ENCODE results near the gene SLC43A1.

The SLC43A1 gene

DNA sequence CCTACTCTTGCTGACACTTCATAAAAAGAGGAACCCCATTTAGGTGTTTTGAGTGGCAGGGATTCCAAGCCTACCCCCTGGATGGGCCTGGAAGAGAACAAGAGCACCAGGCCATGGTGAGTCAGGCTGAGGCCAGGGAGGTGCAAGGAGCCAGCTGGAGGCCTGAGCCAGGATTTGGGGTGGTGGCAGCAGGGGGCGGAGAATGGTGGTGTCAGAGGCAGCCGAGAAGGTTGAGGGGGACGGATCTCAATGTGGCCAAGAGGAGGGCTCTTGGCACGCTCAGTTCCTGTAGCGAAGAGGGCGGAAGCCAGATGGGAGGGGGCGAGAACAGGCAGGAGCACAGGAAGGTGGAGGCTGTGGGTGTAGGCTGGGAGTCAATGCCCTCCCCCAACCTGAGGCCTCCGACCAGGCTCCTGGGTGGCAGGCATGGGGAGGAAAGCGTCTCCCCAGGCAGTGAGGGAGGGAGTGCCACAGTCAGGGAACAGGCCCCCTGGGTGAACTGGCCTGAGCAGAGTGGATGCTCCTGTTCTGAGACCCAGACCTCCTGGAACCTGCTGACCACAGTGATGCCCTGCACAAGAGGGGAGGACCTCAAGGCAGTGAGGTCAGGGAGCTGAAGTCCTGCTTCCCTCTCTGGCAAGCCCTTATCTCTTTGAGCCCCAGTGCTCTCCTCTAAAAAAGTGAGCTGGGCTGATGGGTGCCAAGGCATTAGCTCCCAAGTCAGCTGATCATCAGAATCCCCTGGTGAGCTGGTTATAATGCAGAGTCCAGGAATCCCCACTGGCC, 41.3 kb downstream of the SLC43A1 start:
- Histone ChIP-seq H3K9me3 (ENCODE audit: control insufficient read depth, low read length) (no peaks in the 10 kb centered on the region), H3K36me3 (ENCODE audit: control insufficient read depth, insufficient read depth, low read length) (no peaks in the 10 kb centered on the region), H3K4me1 (ENCODE audit: control insufficient read depth, insufficient read depth, low read length, poor library complexity, severe bottlenecking) (peaks cover 14% of the 10 kb centered on the region), H3K4me3 (ENCODE audit: insufficient read depth, low read depth, low read length, poor library complexity, severe bottlenecking) (no peak overlapping the region), H3K27me3 (replicated peaks; ENCODE audit: control insufficient read depth, insufficient read depth, low read length, poor library complexity, severe bottlenecking) (no peaks in the 10 kb centered on the region), H3K27ac (ENCODE audit: insufficient read depth, low read length, poor library complexity, severe bottlenecking) (no peak overlapping the region)
- no peak for DNase-seq

DNA sequence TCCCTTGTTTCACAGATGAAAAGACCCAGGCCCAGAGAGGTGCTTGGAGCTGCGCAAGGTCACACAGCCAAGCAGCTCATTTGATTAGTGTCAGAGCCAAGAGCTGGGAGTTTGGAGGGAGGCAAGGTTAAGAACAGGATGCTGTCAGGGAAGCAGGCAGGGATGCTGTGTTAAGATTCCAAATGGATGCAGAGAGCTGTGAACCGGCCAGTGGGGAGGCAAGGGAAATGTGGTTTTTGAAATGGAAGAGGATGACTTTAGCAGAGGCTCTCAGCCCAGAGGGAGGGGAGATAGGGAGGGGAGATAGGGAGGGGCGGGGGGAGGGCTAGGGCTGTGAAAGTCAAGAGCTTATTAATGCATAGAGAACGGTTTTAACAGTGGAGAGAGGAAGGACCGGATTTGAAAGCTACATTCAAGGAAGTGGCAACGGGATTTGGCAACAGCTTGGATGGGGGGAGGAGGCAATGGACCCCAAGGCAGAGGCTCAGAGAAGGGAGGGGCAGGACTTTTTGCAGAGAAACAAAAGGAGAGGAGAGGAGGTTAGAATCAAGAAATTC, 42.1 kb downstream of the SLC43A1 start:
- H3K27ac ChIP-seq (ENCODE audit: insufficient read depth, low read length, poor library complexity, severe bottlenecking): no peak overlapping the region

GRCh38 chr11:57471496-57471895, 44.0 kb downstream of the SLC43A1 start:
- DNase-seq: no peak
- no peaks in the 10 kb centered on the region for H3K27me3 ChIP-seq (replicated peaks; ENCODE audit: control insufficient read depth, insufficient read depth, low read length, poor library complexity, severe bottlenecking)
- no peaks in the 10 kb centered on the region for H3K36me3 ChIP-seq (ENCODE audit: control insufficient read depth, insufficient read depth, low read length)
- H3K4me1 ChIP-seq (ENCODE audit: control insufficient read depth, insufficient read depth, low read length, poor library complexity, severe bottlenecking): peaks cover 14% of the 10 kb centered on the region
- H3K9me3 ChIP-seq (ENCODE audit: control insufficient read depth, low read length): no peaks in the 10 kb centered on the region
- H3K27ac ChIP-seq (ENCODE audit: insufficient read depth, low read length, poor library complexity, severe bottlenecking): no peak overlapping the region
- no peak overlapping the region for H3K4me3 ChIP-seq (ENCODE audit: insufficient read depth, low read depth, low read length, poor library complexity, severe bottlenecking)

More for the DNA sequence above, 42.1 kb downstream of the SLC43A1 start:
- no peak for DNase-seq
- peaks cover 14% of the 10 kb centered on the region for H3K4me1 ChIP-seq (ENCODE audit: control insufficient read depth, insufficient read depth, low read length, poor library complexity, severe bottlenecking)
- no peaks in the 10 kb centered on the region for H3K9me3 ChIP-seq (ENCODE audit: control insufficient read depth, low read length)
- no peak overlapping the region for H3K4me3 ChIP-seq (ENCODE audit: insufficient read depth, low read depth, low read length, poor library complexity, severe bottlenecking)
- H3K36me3 ChIP-seq (ENCODE audit: control insufficient read depth, insufficient read depth, low read length): no peaks in the 10 kb centered on the region
- no peaks in the 10 kb centered on the region for H3K27me3 ChIP-seq (replicated peaks; ENCODE audit: control insufficient read depth, insufficient read depth, low read length, poor library complexity, severe bottlenecking)

- Histone ChIP-seq H3K4me3 (ENCODE audit: insufficient read depth, low read depth, low read length, poor library complexity, severe bottlenecking) (no peak overlapping the region), H3K27ac (ENCODE audit: insufficient read depth, low read length, poor library complexity, severe bottlenecking) (no peak overlapping the region), H3K9me3 (ENCODE audit: control insufficient read depth, low read length) (no peaks in the 10 kb centered on the region), H3K36me3 (ENCODE audit: control insufficient read depth, insufficient read depth, low read length) (no peaks in the 10 kb centered on the region), H3K4me1 (ENCODE audit: control insufficient read depth, insufficient read depth, low read length, poor library complexity, severe bottlenecking) (peaks cover 4% of the 10 kb centered on the region), H3K27me3 (replicated peaks; ENCODE audit: control insufficient read depth, insufficient read depth, low read length, poor library complexity, severe bottlenecking) (no peaks in the 10 kb centered on the region)
- DNase-seq: no peak
Observed at GRCh38 chr11:57469268-57469667, 46.2 kb downstream of the SLC43A1 start.

DNA sequence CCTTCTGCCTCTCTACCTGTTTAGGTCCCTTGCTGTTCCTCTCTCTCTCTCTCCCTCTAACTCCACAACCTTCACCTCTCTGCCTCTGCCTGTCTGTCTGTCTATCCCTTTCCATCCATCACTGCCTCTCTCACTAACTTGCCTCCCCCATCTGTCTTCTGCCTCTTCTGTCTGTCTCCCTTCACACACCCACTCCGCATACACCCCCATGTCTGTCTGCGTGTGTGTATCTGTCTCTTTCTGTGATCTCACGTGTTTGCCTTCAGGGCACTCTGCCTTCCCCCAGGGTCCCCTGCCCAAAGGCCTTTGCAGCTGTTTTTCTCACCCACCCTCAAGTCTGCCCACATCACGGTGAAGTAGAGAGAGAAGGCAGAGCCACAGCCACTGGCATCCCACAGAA, 47.2 kb downstream of the SLC43A1 start:
- Histone ChIP-seq H3K4me1 (ENCODE audit: control insufficient read depth, insufficient read depth, low read length, poor library complexity, severe bottlenecking) (no peaks in the 10 kb centered on the region), H3K27ac (ENCODE audit: insufficient read depth, low read length, poor library complexity, severe bottlenecking) (no peak overlapping the region), H3K27me3 (replicated peaks; ENCODE audit: control insufficient read depth, insufficient read depth, low read length, poor library complexity, severe bottlenecking) (no peaks in the 10 kb centered on the region), H3K9me3 (ENCODE audit: control insufficient read depth, low read length) (no peaks in the 10 kb centered on the region), H3K4me3 (ENCODE audit: insufficient read depth, low read depth, low read length, poor library complexity, severe bottlenecking) (no peak overlapping the region), H3K36me3 (ENCODE audit: control insufficient read depth, insufficient read depth, low read length) (no peaks in the 10 kb centered on the region)
- no peak for DNase-seq

DNA sequence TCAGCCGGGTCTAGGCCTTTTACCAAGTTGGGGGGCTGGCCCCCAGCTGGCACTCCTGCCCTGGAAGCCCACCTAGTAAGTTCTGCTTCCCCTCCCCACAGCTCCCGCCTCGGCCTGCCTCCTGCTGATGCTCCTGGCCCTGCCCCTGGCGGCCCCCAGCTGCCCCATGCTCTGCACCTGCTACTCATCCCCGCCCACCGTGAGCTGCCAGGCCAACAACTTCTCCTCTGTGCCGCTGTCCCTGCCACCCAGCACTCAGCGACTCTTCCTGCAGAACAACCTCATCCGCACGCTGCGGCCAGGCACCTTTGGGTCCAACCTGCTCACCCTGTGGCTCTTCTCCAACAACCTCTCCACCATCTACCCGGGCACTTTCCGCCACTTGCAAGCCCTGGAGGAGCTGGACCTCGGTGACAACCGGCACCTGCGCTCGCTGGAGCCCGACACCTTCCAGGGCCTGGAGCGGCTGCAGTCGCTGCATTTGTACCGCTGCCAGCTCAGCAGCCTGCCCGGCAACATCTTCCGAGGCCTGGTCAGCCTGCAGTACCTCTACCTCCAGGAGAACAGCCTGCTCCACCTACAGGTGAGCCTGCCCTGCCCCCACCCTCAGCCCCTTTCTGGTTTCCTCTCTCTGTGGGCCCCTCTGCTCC, 47.9 kb downstream of the SLC43A1 start:
- Histone ChIP-seq H3K4me3 (ENCODE audit: insufficient read depth, low read depth, low read length, poor library complexity, severe bottlenecking) (no peak overlapping the region), H3K36me3 (ENCODE audit: control insufficient read depth, insufficient read depth, low read length) (no peaks in the 10 kb centered on the region), H3K4me1 (ENCODE audit: control insufficient read depth, insufficient read depth, low read length, poor library complexity, severe bottlenecking) (no peaks in the 10 kb centered on the region), H3K27ac (ENCODE audit: insufficient read depth, low read length, poor library complexity, severe bottlenecking) (no peak overlapping the region), H3K27me3 (replicated peaks; ENCODE audit: control insufficient read depth, insufficient read depth, low read length, poor library complexity, severe bottlenecking) (no peaks in the 10 kb centered on the region), H3K9me3 (ENCODE audit: control insufficient read depth, low read length) (no peaks in the 10 kb centered on the region)
- DNase-seq: no peak

DNA sequence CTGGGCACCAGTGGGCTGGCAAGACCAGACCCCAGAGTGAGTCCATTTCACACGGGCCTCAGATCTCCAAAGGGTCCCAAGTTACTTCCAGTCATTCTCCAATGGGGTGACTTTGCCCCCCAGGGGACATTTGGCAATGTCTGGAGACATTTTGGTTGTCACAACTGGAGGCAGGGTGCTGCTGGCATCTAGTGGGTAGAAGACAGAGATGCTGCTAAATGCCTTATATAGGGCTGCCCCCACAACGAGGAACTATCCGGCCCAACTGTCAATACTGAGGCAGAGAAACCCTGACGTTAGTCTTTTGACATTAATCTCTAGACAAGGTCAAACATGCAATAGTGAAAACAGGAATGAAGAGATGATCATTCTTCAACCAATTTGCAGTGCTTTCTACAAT, 48.8 kb downstream of the SLC43A1 start:
- DNase-seq: no peak
- no peak overlapping the region for H3K27ac ChIP-seq (ENCODE audit: insufficient read depth, low read length, poor library complexity, severe bottlenecking)
- H3K4me1 ChIP-seq (ENCODE audit: control insufficient read depth, insufficient read depth, low read length, poor library complexity, severe bottlenecking): no peaks in the 10 kb centered on the region
- H3K36me3 ChIP-seq (ENCODE audit: control insufficient read depth, insufficient read depth, low read length): no peaks in the 10 kb centered on the region
- H3K9me3 ChIP-seq (ENCODE audit: control insufficient read depth, low read length): no peaks in the 10 kb centered on the region
- no peaks in the 10 kb centered on the region for H3K27me3 ChIP-seq (replicated peaks; ENCODE audit: control insufficient read depth, insufficient read depth, low read length, poor library complexity, severe bottlenecking)
- no peak overlapping the region for H3K4me3 ChIP-seq (ENCODE audit: insufficient read depth, low read depth, low read length, poor library complexity, severe bottlenecking)

DNA sequence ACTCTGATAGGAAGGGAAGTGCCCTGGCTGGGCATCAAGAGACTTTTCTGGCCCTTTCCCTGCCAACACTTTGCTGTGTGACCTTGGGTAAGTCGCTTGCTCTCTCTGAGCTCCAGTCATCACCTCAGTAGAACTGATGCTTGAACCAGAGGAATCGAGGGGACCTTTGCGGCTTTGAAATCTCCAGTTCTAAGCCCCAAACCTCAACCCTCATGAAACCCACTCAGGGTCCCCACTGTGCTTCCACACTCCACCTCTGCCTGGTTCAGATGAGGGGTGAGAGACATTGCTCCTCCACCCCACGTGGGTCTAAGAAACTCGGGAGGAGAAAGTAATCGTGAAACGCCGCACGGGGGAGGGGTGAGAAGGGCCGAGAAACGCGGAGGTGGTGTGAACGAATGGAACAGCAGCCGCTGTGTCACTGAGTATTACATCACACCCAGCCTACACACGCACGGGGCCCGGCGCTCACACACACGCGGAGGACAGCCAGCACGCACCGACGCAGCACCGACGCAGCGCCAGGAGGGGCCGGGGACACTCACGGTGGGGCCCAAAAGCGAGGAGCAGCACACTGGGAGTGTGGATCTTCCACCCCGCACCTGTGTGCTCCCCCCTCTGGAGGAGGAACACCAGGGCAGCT, 50.8 kb downstream of the SLC43A1 start:
- peaks cover 11% of the 10 kb centered on the region for H3K4me1 ChIP-seq (ENCODE audit: control insufficient read depth, insufficient read depth, low read length, poor library complexity, severe bottlenecking)
- H3K9me3 ChIP-seq (ENCODE audit: control insufficient read depth, low read length): no peaks in the 10 kb centered on the region
- DNase-seq: no peak
- H3K36me3 ChIP-seq (ENCODE audit: control insufficient read depth, insufficient read depth, low read length): no peaks in the 10 kb centered on the region
- peaks cover 12% of the 10 kb centered on the region for H3K27me3 ChIP-seq (replicated peaks; ENCODE audit: control insufficient read depth, insufficient read depth, low read length, poor library complexity, severe bottlenecking)
- H3K27ac ChIP-seq (ENCODE audit: insufficient read depth, low read length, poor library complexity, severe bottlenecking): no peak overlapping the region
- no peak overlapping the region for H3K4me3 ChIP-seq (ENCODE audit: insufficient read depth, low read depth, low read length, poor library complexity, severe bottlenecking)

GRCh38 chr11:57463671-57464538, 51.6 kb downstream of the SLC43A1 start:
- no peaks in the 10 kb centered on the region for H3K9me3 ChIP-seq (ENCODE audit: control insufficient read depth, low read length)
- H3K27ac ChIP-seq (ENCODE audit: insufficient read depth, low read length, poor library complexity, severe bottlenecking): no peak overlapping the region
- H3K36me3 ChIP-seq (ENCODE audit: control insufficient read depth, insufficient read depth, low read length): no peaks in the 10 kb centered on the region
- DNase-seq: no peak
- peaks cover 19% of the 10 kb centered on the region for H3K4me1 ChIP-seq (ENCODE audit: control insufficient read depth, insufficient read depth, low read length, poor library complexity, severe bottlenecking)
- H3K27me3 ChIP-seq (replicated peaks; ENCODE audit: control insufficient read depth, insufficient read depth, low read length, poor library complexity, severe bottlenecking): peaks cover 19% of the 10 kb centered on the region
- no peak overlapping the region for H3K4me3 ChIP-seq (ENCODE audit: insufficient read depth, low read depth, low read length, poor library complexity, severe bottlenecking)
